Fibroblast of pulmonary artery (primary cell): ENCODE measurements around the gene TOMM7.

Experiments used
- DNase-seq: peaks from one replicate; pipeline ENCODE4 v3.0.0-alpha.2; 2010; ENCODE audit warnings: low read depth
- H3K4me3 ChIP-seq: replicated peaks from 2 replicates; pipeline ENCODE4 v1.5.1; 2011; ENCODE audit warnings: low read depth, mild to moderate bottlenecking, control low read depth, low read length, moderate library complexity
- CTCF ChIP-seq: IDR thresholded peaks from 2 replicates; pipeline ENCODE4 v1.5.1; 2011; ENCODE audit warnings: mild to moderate bottlenecking, control low read depth, low read length, inconsistent platforms; ENCODE audit errors: missing control alignments

The TOMM7 gene

GRCh38 chr7:22859641-22860290 is 37.1 kb upstream of the TOMM7 start:
- DNase-seq: peak; percentile 63
- H3K4me3 ChIP-seq: no peak overlapping the region
- TF ChIP-seq CTCF: no peak

- peak; percentile 91 for DNase-seq
- no peak overlapping the region for H3K4me3 ChIP-seq
- no peak for TF ChIP-seq CTCF
These were observed 36.3 kb upstream of the TOMM7 start for GRCh38 chr7:22858640-22859561.

- no peak for DNase-seq
- no peak for TF ChIP-seq CTCF
- H3K4me3 ChIP-seq: no peak overlapping the region
These were observed 35.6 kb upstream of the TOMM7 start for GRCh38 chr7:22858274-22858639.

GRCh38 chr7:22856416-22856815 is 33.8 kb upstream of the TOMM7 start:
- TF ChIP-seq CTCF: no peak
- H3K4me3 ChIP-seq: peak overlapping the region; percentile 79
- no peak for DNase-seq

GRCh38 chr7:22855049-22855392 is 32.4 kb upstream of the TOMM7 start:
- DNase-seq: no peak
- no peak for TF ChIP-seq CTCF
- H3K4me3 ChIP-seq: peak overlapping the region; percentile 79

GRCh38 chr7:22854158-22855048 is 31.8 kb upstream of the TOMM7 start:
- DNase-seq: peak; percentile 92
- no peak for TF ChIP-seq CTCF
- H3K4me3 ChIP-seq: peak overlapping the region; percentile 79
